Measurements from ENCODE around the gene PARVG. TPM values are rescaled to one million over a fixed set of nuclear protein-coding genes. Genes with fewer than 3 reads are reported as not detected.

PARVG gene
- total and polyA plus RNA-seq, 2 donors (not counting 3 experiments of a cell fraction or from before 2014, with no cell fraction given), result 0.82 TPM; not detected in 1

GRCh38 chr22:44144046-44144569, 36.6 kb upstream of the PARVG start:
- Histone ChIP-seq H3K4me2 (ENCODE audit: insufficient read depth, low read length) (no peak overlapping the region), H3K4me3 (replicated peaks in 1 of 3; ENCODE audit: insufficient read depth in 1 of 3, low read depth in 1 of 3, low read length in 3 of 3) (no peak overlapping the region), H3K79me2 (ENCODE audit: control insufficient read depth, insufficient read depth, low read length) (no peaks in the 10 kb centered on the region), H3K4me1 (ENCODE audit: control insufficient read depth, extremely low read depth, insufficient read depth, low read length) (no peaks in the 10 kb centered on the region), H3K36me3 (ENCODE audit: control insufficient read depth in 2 of 2, extremely low read depth in 1 of 2, insufficient read depth in 2 of 2, low read length in 2 of 2) (peaks cover 2 to 13% of the 10 kb centered on the region in 2 experiments), H2AFZ (ENCODE audit: low read depth, low read length) (no peak overlapping the region), H3K27me3 (ENCODE audit: control insufficient read depth in 2 of 2, insufficient read depth in 2 of 2, low read length in 2 of 2) (no peaks in the 10 kb centered on the region), H3K9me3 (replicated peaks; ENCODE audit: control insufficient read depth, insufficient read depth, low read length) (no peaks in the 10 kb centered on the region), H3K27ac (ENCODE audit: insufficient read depth, low read depth, low read length) (no peak overlapping the region), H3K9ac (replicated peaks; ENCODE audit: extremely low read depth, insufficient read depth, low read length) (no peak overlapping the region), H4K20me1 (replicated peaks; ENCODE audit: control insufficient read depth, extremely low read depth, insufficient read depth, low read length) (no peaks in the 10 kb centered on the region), H3K9me1 (replicated peaks; ENCODE audit: control insufficient read depth, extremely low read depth, insufficient read depth, low read length) (no peaks in the 10 kb centered on the region)
- intact Hi-C loops (cut with micrococcal nuclease), result no loop called here
- FAIRE-seq (no peak), DNase-seq (ENCODE audit: low read depth, low spot score) (no peak)
- dilution Hi-C loops (cut with MboI; ENCODE audit: extremely low pct_ligation_motif_present, low sequenced_read_pairs), result no loop called here
- no TSS peak for BruUV-seq (replicated peaks)
- ChIA-PET POLR2A (no interaction called here), CTCF (no interaction called here)
- TF ChIP-seq POLR2A (IDR thresholded peaks at IDR 0.05; ENCODE audit: low read depth, low read length) (no peak), GATA2 (IDR thresholded peaks at IDR 0.05; ENCODE audit: insufficient read depth, insufficient read length, low read depth, low read length) (no peak), CTCF (IDR thresholded peaks at IDR 0.05; ENCODE audit: extremely low read depth in 1 of 2, insufficient read depth in 1 of 2, low read depth in 1 of 2, low read length in 2 of 2) (no peak), FOS (IDR thresholded peaks at IDR 0.05; ENCODE audit: borderline replicate concordance, insufficient read depth, low read length) (no peak), MAX (IDR thresholded peaks at IDR 0.05; ENCODE audit: insufficient read depth, insufficient read length) (no peak), MYC (IDR thresholded peaks at IDR 0.05; ENCODE audit: low read depth, low read length) (no peak), EZH2 (IDR thresholded peaks at IDR 0.05; ENCODE audit: borderline replicate concordance, low read depth, low read length, severe bottlenecking) (no peak), POLR2AphosphoS5 (IDR thresholded peaks at IDR 0.05; ENCODE audit: insufficient read depth, low read depth, low read length) (no peak), JUN (IDR thresholded peaks at IDR 0.05; ENCODE audit: borderline replicate concordance, insufficient read depth, insufficient read length, low read depth) (no peak)

Measured in endothelial cell of umbilical vein (primary cell).